AG04449 (cell line): Measurements from ENCODE around the gene PPFIA1.

Experiments used
- CTCF ChIA-PET: fragments of 350-600 bp; formaldehyde crosslinking; extraction: SDS; loops from one replicate; lab custom pipeline; 2021; ENCODE audit warnings: antibody characterized with exemption; lab: Yijun Ruan, JAX
- POLR2A ChIA-PET: fragments of 400-600, 350-600 bp; formaldehyde crosslinking; extraction: SDS; loops from one replicate; lab custom pipeline; 2020; ENCODE audit warnings: antibody characterized with exemption, inconsistent platforms; lab: Yijun Ruan, JAX
- DNase-seq: peaks from one replicate; pipeline ENCODE4 v3.0.0-alpha.2; 2010; ENCODE audit warnings: low read depth, low spot score
- H3K4me3 ChIP-seq: 2 replicates; pipeline ENCODE4 v1.5.1; 2011; ENCODE audit warnings: low read depth, mild to moderate bottlenecking, control low read depth, low read length
- TF ChIP-seq, protein P1 (sequence below): IDR thresholded peaks from one replicate; pipeline ENCODE4 v1.5.1; 2011; ENCODE audit warnings: mild to moderate bottlenecking, moderate library complexity, low read length, control low read depth, inconsistent platforms; ENCODE audit not compliant: insufficient read depth; ENCODE audit errors: missing control alignments

Gene PPFIA1

DNA sequence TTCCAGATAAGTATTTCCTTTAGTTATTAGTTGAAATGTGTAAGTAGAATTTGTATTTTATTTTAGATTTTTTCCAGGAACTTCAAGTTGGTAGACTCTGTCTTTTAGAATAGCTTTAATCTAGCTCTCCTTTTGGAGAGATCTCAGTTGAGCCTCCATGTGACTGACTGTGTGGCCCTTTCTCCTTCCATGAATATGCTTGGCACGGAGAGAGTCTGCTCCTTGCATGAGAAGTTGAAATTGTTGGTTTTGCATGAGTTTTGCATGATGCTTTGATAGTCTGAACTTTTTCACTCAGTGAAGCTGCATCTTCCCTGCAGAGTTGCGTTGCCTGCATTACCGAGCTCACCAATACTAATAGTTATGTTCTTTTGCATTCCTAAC, 95.0 kb downstream of the PPFIA1 start:
- TF ChIP-seq, protein P1, sequence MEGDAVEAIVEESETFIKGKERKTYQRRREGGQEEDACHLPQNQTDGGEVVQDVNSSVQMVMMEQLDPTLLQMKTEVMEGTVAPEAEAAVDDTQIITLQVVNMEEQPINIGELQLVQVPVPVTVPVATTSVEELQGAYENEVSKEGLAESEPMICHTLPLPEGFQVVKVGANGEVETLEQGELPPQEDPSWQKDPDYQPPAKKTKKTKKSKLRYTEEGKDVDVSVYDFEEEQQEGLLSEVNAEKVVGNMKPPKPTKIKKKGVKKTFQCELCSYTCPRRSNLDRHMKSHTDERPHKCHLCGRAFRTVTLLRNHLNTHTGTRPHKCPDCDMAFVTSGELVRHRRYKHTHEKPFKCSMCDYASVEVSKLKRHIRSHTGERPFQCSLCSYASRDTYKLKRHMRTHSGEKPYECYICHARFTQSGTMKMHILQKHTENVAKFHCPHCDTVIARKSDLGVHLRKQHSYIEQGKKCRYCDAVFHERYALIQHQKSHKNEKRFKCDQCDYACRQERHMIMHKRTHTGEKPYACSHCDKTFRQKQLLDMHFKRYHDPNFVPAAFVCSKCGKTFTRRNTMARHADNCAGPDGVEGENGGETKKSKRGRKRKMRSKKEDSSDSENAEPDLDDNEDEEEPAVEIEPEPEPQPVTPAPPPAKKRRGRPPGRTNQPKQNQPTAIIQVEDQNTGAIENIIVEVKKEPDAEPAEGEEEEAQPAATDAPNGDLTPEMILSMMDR = no peak
- H3K4me3 ChIP-seq = no peak overlapping the region
- POLR2A ChIA-PET = no interaction called here
- DNase-seq = no peak
- CTCF ChIA-PET = interaction anchor here (1.6 kb wide), 1 partner anchor 50 kb away, joined by 3 read pairs; no protein-coding TSS in a partner anchor

DNA sequence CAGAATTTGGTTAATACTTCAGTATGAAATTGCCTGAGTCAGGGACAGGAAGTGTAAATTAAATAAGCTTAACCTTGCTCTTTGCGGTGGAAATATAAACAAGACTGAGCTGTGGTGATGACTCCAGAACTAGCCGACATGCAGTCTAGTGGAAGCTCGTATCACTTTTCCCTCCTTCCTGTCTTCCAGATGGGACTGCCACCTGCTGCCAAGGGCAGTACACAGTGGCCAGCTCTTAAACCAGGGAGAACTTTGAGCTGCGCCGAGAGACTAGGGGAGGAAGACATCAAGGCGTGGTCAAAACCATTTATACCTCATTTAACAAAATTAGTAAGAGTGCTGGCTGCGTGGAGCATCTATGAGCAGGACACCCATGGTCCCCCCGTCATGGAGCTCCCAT, 96.6 kb downstream of the PPFIA1 start:
- TF ChIP-seq, protein P1 = no peak

DNA sequence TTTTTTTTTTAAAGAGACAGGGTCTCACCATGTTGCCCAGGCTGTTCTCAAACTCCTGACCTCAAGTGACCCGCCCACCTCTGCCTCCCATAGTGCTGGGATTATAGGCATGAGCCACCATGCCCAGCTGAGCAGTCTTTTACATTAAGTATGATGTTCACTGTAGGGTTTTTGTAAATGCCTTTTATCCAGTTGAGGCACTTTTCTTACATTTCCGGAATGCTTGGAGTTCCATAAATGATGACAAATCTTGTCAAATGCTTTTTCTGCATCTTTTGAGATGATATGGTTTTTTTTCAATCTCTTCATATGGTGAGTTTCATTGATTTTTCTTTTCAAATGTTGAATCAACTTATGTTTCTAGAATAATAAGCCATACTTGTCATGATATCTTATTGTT, 98.5 kb downstream of the PPFIA1 start:
- H3K4me3 ChIP-seq = no peak overlapping the region
- TF ChIP-seq, protein P1 = no peak
- ChIA-PET POLR2A (no interaction called here), CTCF (interaction anchor here (1.7 to 1.8 kb wide), 2 partner anchors 10 to 35 kb away, joined by 5 read pairs; no protein-coding TSS in a partner anchor)
- no peak for DNase-seq

More for the DNA sequence above, 96.6 kb downstream of the PPFIA1 start:
- DNase-seq = no peak
- ChIA-PET POLR2A (no interaction called here), CTCF (interaction anchor here (1.3 kb wide), 1 partner anchor 15 kb away, joined by 6 read pairs; no protein-coding TSS in a partner anchor)
- no peak overlapping the region for H3K4me3 ChIP-seq

DNA sequence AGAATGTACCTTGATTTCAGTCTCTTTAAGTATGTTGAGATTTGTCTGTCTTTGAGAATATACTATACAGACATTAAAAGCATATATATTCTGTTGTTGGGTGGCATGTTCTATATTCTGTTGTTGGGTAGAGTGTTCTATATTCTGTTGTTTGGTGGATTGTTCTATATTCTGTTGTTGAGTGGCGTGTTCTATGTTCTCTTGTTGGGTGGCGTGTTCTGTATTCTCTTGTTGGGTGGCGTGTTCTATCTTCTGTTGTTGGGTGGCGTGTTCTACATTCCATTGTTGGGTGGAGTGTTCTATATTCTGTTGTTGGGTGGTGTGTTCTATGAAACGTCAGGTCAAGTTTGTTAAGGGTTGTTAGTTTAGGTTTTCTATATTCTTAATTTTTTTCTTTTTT, 100.8 kb downstream of the PPFIA1 start:
- POLR2A ChIA-PET = no interaction called here
- H3K4me3 ChIP-seq = no peak overlapping the region
- CTCF ChIA-PET = no interaction called here
- no peak for DNase-seq
- TF ChIP-seq, protein P1 = no peak

DNA sequence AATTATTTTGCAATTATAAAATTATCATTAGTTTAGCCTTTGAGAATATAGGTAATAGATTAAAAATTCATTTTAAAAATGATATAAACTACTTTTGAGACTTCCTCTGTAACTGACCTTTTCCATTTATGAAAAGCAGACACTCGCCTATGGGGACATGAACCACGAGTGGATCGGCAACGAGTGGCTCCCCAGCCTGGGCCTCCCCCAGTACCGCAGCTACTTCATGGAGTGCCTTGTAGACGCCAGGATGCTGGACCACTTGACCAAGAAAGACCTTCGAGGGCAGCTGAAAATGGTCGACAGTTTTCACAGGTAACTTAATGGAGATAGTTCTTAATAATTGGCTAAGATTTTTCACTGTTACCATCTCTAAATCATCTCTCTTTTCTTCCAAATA, 101.6 kb downstream of the PPFIA1 start:
- DNase-seq = no peak
- CTCF ChIA-PET = no interaction called here
- POLR2A ChIA-PET = no interaction called here
- H3K4me3 ChIP-seq = no peak overlapping the region
- TF ChIP-seq, protein P1 = no peak

DNA sequence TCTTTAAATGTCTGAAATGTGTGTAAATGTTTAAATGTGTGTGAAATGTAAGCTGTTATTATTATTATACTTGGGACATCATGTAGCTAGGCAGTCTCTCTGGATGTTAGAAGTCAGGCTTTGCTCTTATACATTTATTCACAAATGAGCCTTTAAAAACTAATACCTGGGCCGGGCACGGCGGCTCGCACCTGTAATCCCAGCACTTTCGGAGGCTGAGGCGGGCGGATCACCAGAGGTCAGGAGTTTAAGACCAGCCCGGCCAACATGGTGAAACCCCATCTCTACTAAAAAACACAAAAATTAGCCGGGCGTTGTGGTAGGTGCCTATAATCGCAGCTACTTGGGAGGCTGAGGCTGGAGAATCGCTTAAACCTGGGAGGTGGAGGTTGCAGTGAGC, 106.1 kb downstream of the PPFIA1 start:
- no peak overlapping the region for H3K4me3 ChIP-seq
- CTCF ChIA-PET = no interaction called here
- TF ChIP-seq, protein P1 = no peak
- POLR2A ChIA-PET = no interaction called here
- DNase-seq = no peak
